T-helper 2 cell treated with Interferon-gamma antibody and Interleukin-4, amounts not matched to agents 5 μg/mL and 100 μg/mL, for 36 hours (primary cell): ENCODE measurements around the gene TMEM167B.
"Not testable (repeated sequence)": the region's sequence is repeated elsewhere in the genome, so short reads cannot be mapped to it uniquely, and the experiment has no call there.

ENCODE experiments used
- DNase-seq: peaks from one replicate; pipeline ENCODE4 v3.0.0; 2021; ENCODE audit warnings: low spot score
- H3K27ac Mint-ChIP-seq: one replicate; pipeline ENCODE4 v1.8.0; 2021; ENCODE audit warnings: mild to moderate bottlenecking, mixed read lengths
- H3K27me3 Mint-ChIP-seq: one replicate; pipeline ENCODE4 v1.8.0; 2021; ENCODE audit warnings: low read depth, mixed read lengths
- H3K36me3 Mint-ChIP-seq: one replicate; pipeline ENCODE4 v1.8.0; 2021; ENCODE audit warnings: low read depth, mixed read lengths
- H3K4me1 Mint-ChIP-seq: one replicate; pipeline ENCODE4 v1.8.0; 2021; ENCODE audit warnings: low read depth, mixed read lengths
- H3K4me3 Mint-ChIP-seq: one replicate; pipeline ENCODE4 v1.8.0; 2022; ENCODE audit warnings: mild to moderate bottlenecking, moderate library complexity, mixed read lengths
- H3K9me3 Mint-ChIP-seq: one replicate; pipeline ENCODE4 v1.8.0; 2021; ENCODE audit warnings: mixed read lengths

The TMEM167B gene

GRCh38 chr1:109090196-109091077, at the start of gene TMEM167B:
Gene TMEM167B (plus strand): TSS chr1:109090764. CDS start chr1:109090873, 109 bp downstream.
- Mint-ChIP-seq H3K9me3 (no peaks in the 10 kb centered on the region), H3K36me3 (peaks cover 24% of the 10 kb centered on the region), H3K4me3 (peak within 1 kb of the TSS; percentile 92), H3K27ac (peak within 1 kb of the TSS; percentile 97), H3K4me1 (peaks cover 28% of the 10 kb centered on the region), H3K27me3 (no peaks in the 10 kb centered on the region)
- peak; percentile 89 for DNase-seq

GRCh38 chr1:109040989-109041620, 49.5 kb upstream of the TMEM167B start:
- Mint-ChIP-seq H3K4me3 (peak overlapping the region; percentile 88), H3K27me3 (peaks cover 5% of the 10 kb centered on the region), H3K36me3 (no peaks in the 10 kb centered on the region), H3K4me1 (peaks cover 11% of the 10 kb centered on the region), H3K27ac (peak overlapping the region; percentile 92), H3K9me3 (no peaks in the 10 kb centered on the region)
- DNase-seq = no peak

GRCh38 chr1:109041621-109042468, 48.7 kb upstream of the TMEM167B start, which contains the start of gene WDR47:
Gene WDR47 (minus strand): TSS chr1:109042102. CDS start chr1:109023512, 18,590 bp downstream.
- H3K36me3 Mint-ChIP-seq = no peaks in the 10 kb centered on the region
- no peaks in the 10 kb centered on the region for H3K9me3 Mint-ChIP-seq
- peaks cover 5% of the 10 kb centered on the region for H3K27me3 Mint-ChIP-seq
- H3K4me3 Mint-ChIP-seq = peak within 1 kb of the TSS; percentile 88
- peaks cover 11% of the 10 kb centered on the region for H3K4me1 Mint-ChIP-seq
- H3K27ac Mint-ChIP-seq = peak within 1 kb of the TSS; percentile 92
- peak; percentile 96 for DNase-seq

GRCh38 chr1:109045595-109045994, 45.0 kb upstream of the TMEM167B start:
- Mint-ChIP-seq H3K36me3 (no peaks in the 10 kb centered on the region), H3K9me3 (no peaks in the 10 kb centered on the region), H3K27me3 (peaks cover 12% of the 10 kb centered on the region), H3K4me1 (peaks cover 10% of the 10 kb centered on the region), H3K4me3 (no peak overlapping the region), H3K27ac (no peak overlapping the region)
- DNase-seq = no peak

GRCh38 chr1:109046671-109047070, 43.9 kb upstream of the TMEM167B start:
- H3K4me1 Mint-ChIP-seq = peaks cover 7% of the 10 kb centered on the region
- H3K9me3 Mint-ChIP-seq = no peaks in the 10 kb centered on the region
- no peak overlapping the region for H3K27ac Mint-ChIP-seq
- no peak overlapping the region for H3K4me3 Mint-ChIP-seq
- peaks cover 14% of the 10 kb centered on the region for H3K27me3 Mint-ChIP-seq
- no peaks in the 10 kb centered on the region for H3K36me3 Mint-ChIP-seq
- no peak for DNase-seq

- Mint-ChIP-seq H3K4me1 (peaks cover 7% of the 10 kb centered on the region), H3K9me3 (no peaks in the 10 kb centered on the region), H3K4me3 (no peak overlapping the region), H3K27me3 (peaks cover 14% of the 10 kb centered on the region), H3K27ac (no peak overlapping the region), H3K36me3 (no peaks in the 10 kb centered on the region)
- no peak for DNase-seq
Measured at GRCh38 chr1:109047339-109047738, 43.2 kb upstream of the TMEM167B start.

- H3K9me3 Mint-ChIP-seq = no peaks in the 10 kb centered on the region
- H3K36me3 Mint-ChIP-seq = no peaks in the 10 kb centered on the region
- DNase-seq = no peak
- H3K27ac Mint-ChIP-seq = no peak overlapping the region
- H3K4me3 Mint-ChIP-seq = no peak overlapping the region
- peaks cover 4% of the 10 kb centered on the region for H3K4me1 Mint-ChIP-seq
- H3K27me3 Mint-ChIP-seq = peaks cover 14% of the 10 kb centered on the region
Measured at GRCh38 chr1:109048335-109048734, 42.2 kb upstream of the TMEM167B start.

- Mint-ChIP-seq H3K36me3 (no peaks in the 10 kb centered on the region), H3K27me3 (peaks cover 13% of the 10 kb centered on the region), H3K9me3 (no peaks in the 10 kb centered on the region), H3K4me1 (peaks cover 4% of the 10 kb centered on the region), H3K4me3 (no peak overlapping the region), H3K27ac (no peak overlapping the region)
- no peak for DNase-seq
Measured at GRCh38 chr1:109050228-109050995, 40.2 kb upstream of the TMEM167B start.

- not testable (repeated sequence) for H3K27me3 Mint-ChIP-seq, H3K27ac Mint-ChIP-seq, H3K36me3 Mint-ChIP-seq
Measured at GRCh38 chr1:109052145-109052544, 38.4 kb upstream of the TMEM167B start.

GRCh38 chr1:109056064-109056463, 34.5 kb upstream of the TMEM167B start:
- Mint-ChIP-seq H3K4me3 (no peak overlapping the region), H3K4me1 (no peaks in the 10 kb centered on the region), H3K36me3 (no peaks in the 10 kb centered on the region), H3K27ac (no peak overlapping the region), H3K27me3 (no peaks in the 10 kb centered on the region), H3K9me3 (no peaks in the 10 kb centered on the region)
- no peak for DNase-seq

More at GRCh38 chr1:109052145-109052544, 38.4 kb upstream of the TMEM167B start:
- H3K4me1 Mint-ChIP-seq, H3K4me3 Mint-ChIP-seq, H3K9me3 Mint-ChIP-seq, DNase-seq: not testable (repeated sequence)

GRCh38 chr1:109059026-109059425, 31.5 kb upstream of the TMEM167B start:
- Mint-ChIP-seq H3K27ac (no peak overlapping the region), H3K4me1 (no peaks in the 10 kb centered on the region), H3K36me3 (no peaks in the 10 kb centered on the region), H3K9me3 (no peaks in the 10 kb centered on the region), H3K4me3 (no peak overlapping the region), H3K27me3 (no peaks in the 10 kb centered on the region)
- no peak for DNase-seq

GRCh38 chr1:109060707-109061106, 29.9 kb upstream of the TMEM167B start:
- Mint-ChIP-seq H3K4me1 (no peaks in the 10 kb centered on the region), H3K36me3 (peaks cover 10% of the 10 kb centered on the region), H3K27me3 (no peaks in the 10 kb centered on the region), H3K27ac (no peak overlapping the region), H3K4me3 (no peak overlapping the region), H3K9me3 (no peaks in the 10 kb centered on the region)
- no peak for DNase-seq

GRCh38 chr1:109061183-109061582, 29.4 kb upstream of the TMEM167B start:
- H3K4me1 Mint-ChIP-seq = no peaks in the 10 kb centered on the region
- no peak for DNase-seq
- H3K27ac Mint-ChIP-seq = no peak overlapping the region
- no peaks in the 10 kb centered on the region for H3K9me3 Mint-ChIP-seq
- H3K36me3 Mint-ChIP-seq = peaks cover 10% of the 10 kb centered on the region
- no peak overlapping the region for H3K4me3 Mint-ChIP-seq
- no peaks in the 10 kb centered on the region for H3K27me3 Mint-ChIP-seq
